Stimulated activated CD8-positive, alpha-beta memory T cell treated with anti-CD3 and anti-CD28 coated beads, Interleukin-4, amount 100 ng/mL, for 1 hour (primary cell): ENCODE measurements around the gene PCDHGA7.
"Not testable (repeated sequence)": the region's sequence is repeated elsewhere in the genome, so short reads cannot be mapped to it uniquely, and the experiment has no call there.

Experiments used
- DNase-seq, 2 donors: peaks; one replicate each; pipeline ENCODE4 v3.0.0-alpha.2; 2020; ENCODE audit warnings: low read depth in 2 of 2, low spot score in 1 of 2

PCDHGA7 gene

GRCh38 chr5:141422742-141423291 lies 40.3 kb downstream of the PCDHGA7 start:
- no peak for DNase-seq

- DNase-seq, result no peak
Measured at GRCh38 chr5:141427783-141428426, 45.4 kb downstream of the PCDHGA7 start.

GRCh38 chr5:141430332-141431113 lies 48.0 kb downstream of the PCDHGA7 start, which contains the start of gene PCDHGA12:
TSS of gene PCDHGA12 (plus strand) at chr5:141430507. CDS start at chr5:141430760, 253 bp downstream.
- no peak for DNase-seq

- no peak for DNase-seq
Measured at GRCh38 chr5:141431286-141431685, 48.7 kb downstream of the PCDHGA7 start.

- not testable (repeated sequence) for DNase-seq
Measured at GRCh38 chr5:141432308-141432707, 49.8 kb downstream of the PCDHGA7 start.

GRCh38 chr5:141432726-141433125 lies 50.2 kb downstream of the PCDHGA7 start:
- not testable (repeated sequence) for DNase-seq

GRCh38 chr5:141434006-141434405 lies 51.5 kb downstream of the PCDHGA7 start:
- no peak for DNase-seq
